H1 (cell line): ENCODE data around the gene ID2. TPM values are rescaled to one million over a fixed set of nuclear protein-coding genes. Genes with fewer than 3 reads are reported as not detected.

Experiments
- CTCF ChIA-PET: fragments of 300-600 bp; sonication (Branson Sonifier 250); formaldehyde crosslinking; loops from one replicate; lab custom pipeline; 2021; ENCODE audit not compliant: partially characterized antibody; lab: Charles Lee
- POLR2A ChIA-PET: fragments of 300-600 bp; sonication (Branson Sonifier 250); formaldehyde crosslinking; loops from one replicate; lab custom pipeline; 2021; ENCODE audit warnings: inconsistent platforms; ENCODE audit not compliant: partially characterized antibody; lab: Charles Lee
- DNase-seq, 2 experiments: peaks; one replicate each; pipeline versions ENCODE4 v3.0.0 to v3.0.0-alpha.2; 2010 to 2022; ENCODE audit warnings: low spot score in 2 of 2, low read depth in 1 of 2, mixed read lengths in 1 of 2
- FAIRE-seq: peaks from 2 replicates; lab custom pipeline; 2011; peaks lifted over from hg19 to GRCh38; lab: Jason Lieb, UNC
- H2AFZ ChIP-seq: 2 replicates; pipeline ENCODE4 v1.8.1; 2012; ENCODE audit warnings: low read length, inconsistent platforms
- H2AK5ac ChIP-seq: 2 replicates; pipeline ENCODE4 v1.6.1; 2013; ENCODE audit warnings: low read depth, low read length
- H2BK120ac ChIP-seq: replicated peaks from 2 replicates; pipeline ENCODE3; 2013; ENCODE audit warnings: low read depth, low read length, inconsistent platforms
- H2BK12ac ChIP-seq: 2 replicates; pipeline ENCODE4 v1.6.1; 2013; ENCODE audit warnings: low read depth, low read length
- H2BK15ac ChIP-seq: 2 replicates; pipeline ENCODE4 v1.6.1; 2013; ENCODE audit warnings: low read length
- H2BK20ac ChIP-seq: 2 replicates; pipeline ENCODE4 v1.6.1; 2013; ENCODE audit warnings: low read length
- H2BK5ac ChIP-seq: 2 replicates; pipeline ENCODE4 v1.6.1; 2013; ENCODE audit warnings: low read depth, low read length
- H3K14ac ChIP-seq: 2 replicates; pipeline ENCODE4 v1.6.1; 2013; ENCODE audit warnings: inconsistent platforms; ENCODE audit not compliant: insufficient read length
- H3K18ac ChIP-seq: 2 replicates; pipeline ENCODE4 v1.6.1; 2013; ENCODE audit warnings: low read length; ENCODE audit errors: extremely low read depth
- H3K23ac ChIP-seq: 2 replicates; pipeline ENCODE4 v1.6.1; 2013; ENCODE audit warnings: inconsistent platforms; ENCODE audit not compliant: insufficient read length
- H3K23me2 ChIP-seq: 2 replicates; pipeline ENCODE4 v1.6.1; 2013; ENCODE audit warnings: low read depth, low read length
- H3K27ac ChIP-seq: 2 replicates; pipeline ENCODE4 v1.6.1; 2011; ENCODE audit warnings: low read depth, low read length, inconsistent platforms
- H3K27me3 ChIP-seq, 4 experiments: replicated peaks in 1 of 4; 1 replicate in 1 of 4; 2 replicates in 3 of 4; pipeline versions ENCODE4 v1.6.1 to v1.8.1; 2011 to 2013; ENCODE audit warnings: low read length in 3 of 4, mild to moderate bottlenecking in 3 of 4, inconsistent platforms in 2 of 4, mixed read lengths in 2 of 4, moderate library complexity in 1 of 4; ENCODE audit not compliant: control insufficient read depth in 3 of 4, insufficient read depth in 3 of 4; ENCODE audit errors: extremely low read depth in 1 of 4
- H3K36me3 ChIP-seq, 4 experiments: 2 replicates each; pipeline versions ENCODE4 v1.6.1 to v1.8.1; 2011 to 2013; ENCODE audit warnings: mild to moderate bottlenecking in 4 of 4, low read length in 3 of 4, moderate library complexity in 2 of 4, control low read depth in 1 of 4, inconsistent platforms in 1 of 4; ENCODE audit not compliant: insufficient read depth in 4 of 4, control insufficient read depth in 2 of 4
- H3K4ac ChIP-seq: replicated peaks from 2 replicates; pipeline ENCODE3; 2013; ENCODE audit warnings: low read length, low read depth, mixed read lengths, inconsistent platforms; ENCODE audit not compliant: insufficient read length
- H3K4me1 ChIP-seq, 4 experiments: replicated peaks in 1 of 4; 1 replicate in 1 of 4; 2 replicates in 3 of 4; pipeline versions ENCODE4 v1.6.1 to v1.8.1; 2011 to 2013; ENCODE audit warnings: low read length in 3 of 4, inconsistent platforms in 2 of 4, mixed read lengths in 1 of 4; ENCODE audit not compliant: insufficient read depth in 4 of 4, control insufficient read depth in 3 of 4
- H3K4me2 ChIP-seq, 2 experiments: 2 replicates each; pipeline versions ENCODE4 v1.6.1 to v1.8.1; 2011 to 2013; ENCODE audit warnings: low read depth in 2 of 2, low read length in 2 of 2, control low read depth in 1 of 2, inconsistent platforms in 1 of 2, mild to moderate bottlenecking in 1 of 2; ENCODE audit not compliant: insufficient read depth in 1 of 2
- H3K4me3 ChIP-seq, 4 experiments: fragments of 200-600, 300-600 bp in 1 of 4; sonication (generic), shearing (Covaris generic), sonication (Bioruptor Twin) in 1 of 4; 2 replicates each; pipeline versions ENCODE4 v1.5.1 to v1.8.1; 2011 to 2016; ENCODE audit warnings: low read length in 4 of 4, low read depth in 3 of 4, control low read depth in 2 of 4, inconsistent platforms in 2 of 4, mild to moderate bottlenecking in 2 of 4, mixed read lengths in 1 of 4, moderate library complexity in 1 of 4; ENCODE audit not compliant: insufficient read depth in 2 of 4; ENCODE audit errors: extremely low read depth in 1 of 4
- H3K56ac ChIP-seq: replicated peaks from 2 replicates; pipeline ENCODE3; 2013; ENCODE audit warnings: low read depth, mild to moderate bottlenecking, mixed read lengths, low read length, inconsistent platforms; ENCODE audit not compliant: insufficient read length
- H3K79me1 ChIP-seq: 2 replicates; pipeline ENCODE4 v1.6.1; 2013; ENCODE audit warnings: low read depth, low read length, control low read depth
- H3K79me2 ChIP-seq, 2 experiments: 2 replicates each; pipeline versions ENCODE4 v1.6.1 to v1.8.1; 2012 to 2013; ENCODE audit warnings: low read length in 2 of 2, mild to moderate bottlenecking in 2 of 2, inconsistent platforms in 1 of 2; ENCODE audit not compliant: insufficient read depth in 2 of 2, control insufficient read depth in 1 of 2
- H3K9ac ChIP-seq, 4 experiments: replicated peaks in 1 of 4; 1 replicate in 1 of 4; 2 replicates in 3 of 4; pipeline versions ENCODE4 v1.6.1 to v1.8.1; 2011 to 2013; ENCODE audit warnings: low read depth in 3 of 4, low read length in 3 of 4, control low read depth in 2 of 4, mild to moderate bottlenecking in 2 of 4, moderate library complexity in 2 of 4, inconsistent platforms in 1 of 4; ENCODE audit errors: extremely low read depth in 1 of 4
- H3K9me3 ChIP-seq, 2 experiments: 2 replicates each; pipeline versions ENCODE4 v1.6.1 to v1.8.1; 2012 to 2013; ENCODE audit warnings: mild to moderate bottlenecking in 2 of 2, moderate library complexity in 2 of 2, control low read depth in 1 of 2, inconsistent platforms in 1 of 2, low read depth in 1 of 2, low read length in 1 of 2, mixed read lengths in 1 of 2; ENCODE audit not compliant: insufficient read depth in 2 of 2
- H4K20me1 ChIP-seq, 2 experiments: replicated peaks in 1 of 2; 2 replicates each; pipeline versions ENCODE3 to v1.8.1; 2011 to 2013; ENCODE audit warnings: inconsistent platforms in 2 of 2, low read length in 2 of 2, mild to moderate bottlenecking in 1 of 2; ENCODE audit not compliant: insufficient read depth in 2 of 2, control insufficient read depth in 1 of 2
- H4K5ac ChIP-seq: 2 replicates; pipeline ENCODE4 v1.6.1; 2013; ENCODE audit warnings: low read length, low read depth, mixed read lengths, inconsistent platforms; ENCODE audit not compliant: insufficient read length
- H4K8ac ChIP-seq: 2 replicates; pipeline ENCODE4 v1.8.0; 2013; ENCODE audit warnings: mild to moderate bottlenecking, moderate library complexity, low read length, inconsistent platforms; ENCODE audit not compliant: insufficient read depth; ENCODE audit errors: extremely low read depth
- H4K91ac ChIP-seq: replicated peaks from 2 replicates; pipeline ENCODE3; 2013; ENCODE audit warnings: low read length, mixed read lengths, inconsistent platforms; ENCODE audit not compliant: insufficient read length
- E2F6 ChIP-seq: IDR thresholded peaks from 2 replicates; pipeline ENCODE4 v1.6.1; 2012; ENCODE audit warnings: inconsistent platforms
- WGBS, 2 experiments: shearing (Covaris generic) in 1 of 2; methylation state at CpG; one replicate each; pipeline versions ENCODE4 v1.1.6 to v1.1.7; 2013 to 2015; ENCODE audit warnings: low lambda C conversion rate in 2 of 2, mixed read lengths in 2 of 2, inconsistent platforms in 1 of 2, low coverage in 1 of 2, missing lambda C conversion rate in 1 of 2; ENCODE audit not compliant: insufficient replicate concordance in 2 of 2, insufficient coverage in 1 of 2, insufficient read length in 1 of 2; ENCODE audit errors: extremely low coverage in 1 of 2, missing lambda C conversion rate in 1 of 2; 5-methylcytosine and 5-hydroxymethylcytosine counted together
- polyA plus RNA-seq, 7 experiments: library from polyadenylated mRNA; depleted of rRNA in 3 of 7; stranded (reverse) in 5 of 7; unstranded in 2 of 7; fragments of >200 nt in 5 of 7; fragments of 200-250 nt in 2 of 7; gene quantifications; 1 replicate in 5 of 7; 2 replicates in 1 of 7; 4 replicates in 1 of 7; pipeline versions ENCODE4 v1.2.1 to v1.2.3, GENCODE V29; 2011 to 2013; ENCODE audit warnings: missing spikeins in 2 of 7, mixed read lengths in 2 of 7
- total RNA-seq: library from RNA; stranded (reverse); fragmentation: NEBNext Ultra II Directional; extraction: Animal tissue kit (Norgen Biotek cat#: 25700); gene quantifications from 2 replicates; pipeline ENCODE4 v1.2.1, GENCODE V29; 2021

Gene ID2
- total and polyA plus RNA-seq, 2 of the 8 experiments (the other 6 are each of a cell fraction or from before 2014, with no cell fraction given): 36.7 to 214 TPM

GRCh38 chr2:8636721-8637636 is 44.9 kb upstream of the ID2 start:
- 21% methylated on average over 16 of the region's 16 CpGs; no CpG with 5 or more reads in 1 of the 2 experiments for WGBS, 2 experiments
- Histone ChIP-seq H3K79me1 (no peaks in the 10 kb centered on the region), H3K36me3 (no peaks in the 10 kb centered on the region), H3K4me1 (peaks cover 10 to 39% (median 20%) of the 10 kb centered on the region in 4 experiments), H3K4ac (no peak overlapping the region), H3K79me2 (no peaks in the 10 kb centered on the region), H2BK12ac (peak overlapping the region; percentile 90), H2BK20ac (no peak overlapping the region), H3K4me2 (peak overlapping the region; percentile 59 to 75), H4K20me1 (no peaks in the 10 kb centered on the region), H3K56ac (no peak overlapping the region), H2AK5ac (no peak overlapping the region), H4K91ac (no peak overlapping the region), H3K18ac (peak overlapping the region; percentile 44; the same call in 1 of the 2 replicates), H3K27me3 (peaks cover 1 to 10% (median 5%) of the 10 kb centered on the region in 4 experiments; a peak in 5 of 7 replicates), H3K27ac (no peak overlapping the region), H2BK15ac (no peak overlapping the region), H3K9me3 (no peaks in the 10 kb centered on the region), H2BK120ac (peak overlapping the region; percentile 7), H3K9ac (no peak overlapping the region), H2AFZ (peak overlapping the region; percentile 65; the same call in 1 of the 2 replicates), H4K5ac (peak overlapping the region; percentile 46), H4K8ac (no peak overlapping the region), H3K14ac (no peak overlapping the region), H3K23me2 (no peaks in the 10 kb centered on the region), H3K4me3 (peak overlapping the region in 2 of 4 experiments; percentile 5 to 22; a peak in 3 of 8 replicates), H2BK5ac (peak overlapping the region; percentile 55; the same call in 1 of the 2 replicates), H3K23ac (no peak overlapping the region)
- DNase-seq (peak in 1 of 2 experiments; percentile 19), FAIRE-seq (no peak)
- POLR2A ChIA-PET: interaction anchor here (1.5 to 2.7 kb wide), 2 partner anchors 45 to 48 kb away, joined by 3 to 8 read pairs; partner anchors contain the start of gene ID2
- CTCF ChIA-PET: interaction anchor here (0.9 to 1.6 kb wide), 2 partner anchors 8 to 329 kb away, joined by 3 to 6 read pairs; no protein-coding TSS in a partner anchor
- peak; percentile 27; the same call in 1 of the 2 replicates for TF ChIP-seq E2F6
